Fibroblast of skin of scalp (primary cell): Measurements from ENCODE around the gene HS3ST3B1.

Source experiments
- DNase-seq: peaks from one replicate; pipeline ENCODE4 v3.0.0-alpha.2; 2013

HS3ST3B1 gene

GRCh38 chr17:14303343-14304221 lies 2.7 kb downstream of the HS3ST3B1 start:
- DNase-seq, result no peak

DNA sequence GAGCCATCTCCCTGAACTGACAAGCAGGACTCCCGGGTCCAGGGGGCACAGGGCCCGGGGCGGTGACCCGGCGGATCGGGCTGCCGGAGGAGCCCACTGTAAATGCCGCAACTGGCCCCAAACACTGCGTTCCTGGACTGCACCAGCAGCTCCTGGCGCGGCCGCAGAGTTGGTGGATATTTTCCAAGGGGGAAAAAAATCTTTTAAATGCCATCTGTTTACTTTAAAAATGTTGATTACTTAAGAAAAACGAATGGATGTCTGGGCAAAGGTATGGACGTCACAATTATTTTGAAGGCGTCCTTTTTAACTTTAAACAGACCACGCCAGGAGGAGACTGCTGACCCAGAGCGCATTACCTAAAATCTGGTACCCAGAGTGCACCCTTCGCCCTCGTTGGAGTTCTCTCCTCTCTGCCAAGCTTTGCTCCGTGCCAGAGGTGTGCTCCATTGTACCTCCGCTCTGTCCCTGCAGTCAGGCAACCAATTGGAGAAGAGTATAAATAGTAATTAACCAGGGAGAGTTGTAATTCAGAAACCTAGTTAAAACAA lies 3.4 kb downstream of the HS3ST3B1 start:
- no peak for DNase-seq

- DNase-seq, result peak; percentile 44
These were observed 4.1 kb downstream of the HS3ST3B1 start for GRCh38 chr17:14304773-14305517.

- DNase-seq, result no peak
These were observed 5.1 kb downstream of the HS3ST3B1 start for GRCh38 chr17:14305785-14306496.

DNA sequence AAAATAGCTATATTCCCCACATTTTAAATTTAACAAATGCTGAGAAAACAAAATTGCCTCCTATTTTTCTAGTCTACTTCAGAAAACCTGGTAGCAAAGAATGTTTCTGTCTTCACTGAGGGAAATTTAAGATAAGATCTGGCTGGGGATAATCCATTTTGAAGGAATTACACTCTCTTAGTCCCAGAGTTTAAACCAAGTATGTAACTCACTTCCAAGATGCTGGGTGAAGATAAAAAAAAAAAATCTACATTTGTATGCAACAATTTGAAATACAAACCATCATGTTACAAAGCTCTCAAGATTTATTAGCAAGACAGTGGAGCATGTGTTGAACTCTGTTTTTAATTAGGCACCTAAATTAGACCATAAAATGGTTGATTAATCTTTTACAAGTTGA lies 5.7 kb downstream of the HS3ST3B1 start:
- DNase-seq, result no peak

- DNase-seq, result peak; percentile 91
These were observed 6.7 kb downstream of the HS3ST3B1 start for GRCh38 chr17:14307560-14308024.

GRCh38 chr17:14308636-14308964 lies 7.7 kb downstream of the HS3ST3B1 start:
- DNase-seq, result no peak

DNA sequence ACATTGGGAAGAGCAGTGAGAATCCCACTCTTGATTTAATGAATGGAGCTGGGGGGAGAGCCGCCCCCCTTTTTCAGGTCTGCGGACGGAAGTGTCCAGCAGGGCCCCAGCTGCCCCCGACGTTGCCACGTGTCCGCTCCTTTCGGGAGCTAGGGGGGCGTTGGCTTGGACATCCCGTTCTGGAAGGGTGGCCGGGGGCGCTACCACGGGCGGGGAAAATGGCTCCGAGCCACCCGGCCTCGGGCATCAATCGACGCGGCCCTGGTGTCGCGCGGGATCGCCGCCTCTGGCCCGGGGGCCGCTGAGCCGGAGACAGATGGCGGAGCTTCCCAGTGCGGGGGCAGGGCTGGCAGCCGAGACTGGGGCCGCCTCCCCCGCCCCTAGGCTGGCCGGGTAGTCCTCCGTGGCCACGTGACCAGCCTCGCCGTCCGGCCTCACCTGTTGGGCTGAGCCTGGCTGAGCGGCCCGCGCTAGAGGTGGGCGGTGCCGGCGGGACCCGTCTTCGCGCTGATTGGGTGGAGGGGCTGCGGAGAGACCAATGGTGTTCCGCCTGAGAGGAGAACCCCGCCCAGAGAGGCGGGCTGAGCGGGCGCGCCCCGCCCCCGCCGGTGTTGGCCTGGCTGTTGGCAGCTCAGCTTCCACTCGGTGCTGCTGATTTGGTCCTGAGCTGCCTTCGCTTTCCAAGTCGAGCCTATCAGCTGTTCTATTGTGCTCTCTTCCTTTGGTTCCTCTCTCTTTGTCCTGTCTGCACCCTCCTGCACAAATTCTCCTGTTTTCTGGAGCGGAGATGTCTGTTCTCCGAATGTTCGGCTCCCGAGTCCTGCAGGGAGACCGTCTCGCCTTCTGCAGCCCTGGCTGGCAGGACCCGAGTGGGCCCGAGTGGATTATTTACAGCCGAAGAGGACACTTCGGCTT lies 8.3 kb downstream of the HS3ST3B1 start:
- peak; percentile 94 for DNase-seq

GRCh38 chr17:14310101-14310500 lies 9.2 kb downstream of the HS3ST3B1 start:
- no peak for DNase-seq

- no peak for DNase-seq
These were observed 9.7 kb downstream of the HS3ST3B1 start for GRCh38 chr17:14310605-14311004.

DNA sequence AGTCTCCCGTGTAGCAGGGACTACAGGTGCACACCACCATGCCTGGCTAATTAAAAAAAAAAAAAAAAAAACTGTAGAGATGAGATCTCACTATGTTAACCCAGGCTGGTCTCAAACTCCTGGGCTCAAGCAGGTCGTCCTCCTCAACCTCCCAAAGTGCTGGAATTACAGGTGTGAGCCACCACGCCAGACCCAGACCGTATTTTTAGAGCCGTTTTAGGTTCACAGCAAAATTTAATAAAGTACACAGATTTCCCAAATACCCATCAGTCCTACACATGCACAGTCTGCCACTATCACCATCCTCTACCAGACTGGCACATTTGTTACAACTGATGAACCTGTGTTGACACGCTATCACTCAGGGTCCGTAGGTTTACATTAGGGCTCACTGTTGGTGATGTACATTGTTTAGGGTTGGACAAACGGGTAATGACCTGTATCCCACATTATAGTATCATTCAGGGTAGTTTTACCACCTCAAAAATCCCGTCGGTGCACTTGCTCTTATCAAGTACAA lies 10.4 kb downstream of the HS3ST3B1 start:
- DNase-seq, result no peak

DNA sequence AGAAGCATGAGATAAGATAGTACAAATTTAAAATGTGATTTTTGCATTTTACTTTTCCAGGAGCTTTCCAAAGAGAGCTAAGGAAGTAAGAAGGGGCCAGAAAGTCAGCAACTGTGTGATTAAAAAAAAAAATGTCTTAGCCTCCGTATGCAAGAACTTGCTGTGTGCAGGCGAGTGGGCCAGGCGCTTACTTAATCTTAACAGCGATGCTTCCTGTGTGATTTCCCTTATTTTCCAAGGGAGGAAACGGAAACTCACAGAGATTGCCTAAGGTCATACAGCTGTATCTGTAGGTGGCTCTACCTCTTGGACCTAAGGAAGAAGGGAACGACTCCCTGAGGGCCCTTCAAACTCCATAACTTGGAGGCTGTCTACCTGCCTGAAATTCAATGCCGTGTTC lies 11.1 kb downstream of the HS3ST3B1 start:
- no peak for DNase-seq

DNA sequence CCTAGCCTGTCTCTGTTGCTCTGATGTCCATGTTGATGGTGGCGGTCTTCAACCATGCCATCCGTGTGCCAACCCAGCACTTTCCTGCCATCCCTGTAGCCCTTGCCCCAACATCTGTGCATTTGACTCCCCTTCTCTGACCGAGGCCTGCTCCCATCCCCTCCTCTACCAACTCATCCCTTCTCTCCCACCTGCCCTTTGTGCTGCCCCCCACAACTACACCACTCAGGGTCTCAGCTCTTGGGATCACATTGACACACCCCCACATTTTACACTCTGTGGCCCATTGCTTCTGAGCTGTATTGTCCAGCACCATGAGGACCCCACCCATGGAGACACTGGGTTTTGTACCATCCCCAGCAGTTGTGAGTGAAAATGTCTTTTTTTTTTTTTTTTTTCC lies 11.6 kb downstream of the HS3ST3B1 start:
- no peak for DNase-seq

GRCh38 chr17:14316126-14316832 lies 15.4 kb downstream of the HS3ST3B1 start:
- no peak for DNase-seq

GRCh38 chr17:14317383-14317782 lies 16.5 kb downstream of the HS3ST3B1 start:
- DNase-seq, result no peak

GRCh38 chr17:14318109-14318917 lies 17.4 kb downstream of the HS3ST3B1 start:
- DNase-seq, result no peak

- DNase-seq, result no peak
These were observed 18.0 kb downstream of the HS3ST3B1 start for GRCh38 chr17:14318918-14319205.

DNA sequence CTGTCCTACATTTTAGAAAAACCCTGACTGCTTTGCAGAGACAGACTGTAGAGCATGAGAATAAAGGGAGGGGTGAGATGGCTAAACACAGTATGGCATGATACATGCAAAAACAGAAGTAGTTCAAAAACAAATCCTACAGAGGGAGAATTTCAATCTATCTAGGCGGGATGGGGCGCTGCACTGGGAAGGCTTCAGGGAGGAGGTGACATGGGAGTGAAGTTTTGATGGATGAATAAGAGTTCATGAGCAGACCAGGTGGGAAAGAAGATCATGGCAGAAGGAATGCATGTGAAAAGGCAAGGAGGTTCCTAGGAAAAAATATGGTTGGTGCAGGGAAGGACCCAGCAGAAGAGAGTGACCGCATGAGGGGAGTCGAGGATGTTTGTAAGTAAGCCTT lies 19.2 kb downstream of the HS3ST3B1 start:
- no peak for DNase-seq

DNA sequence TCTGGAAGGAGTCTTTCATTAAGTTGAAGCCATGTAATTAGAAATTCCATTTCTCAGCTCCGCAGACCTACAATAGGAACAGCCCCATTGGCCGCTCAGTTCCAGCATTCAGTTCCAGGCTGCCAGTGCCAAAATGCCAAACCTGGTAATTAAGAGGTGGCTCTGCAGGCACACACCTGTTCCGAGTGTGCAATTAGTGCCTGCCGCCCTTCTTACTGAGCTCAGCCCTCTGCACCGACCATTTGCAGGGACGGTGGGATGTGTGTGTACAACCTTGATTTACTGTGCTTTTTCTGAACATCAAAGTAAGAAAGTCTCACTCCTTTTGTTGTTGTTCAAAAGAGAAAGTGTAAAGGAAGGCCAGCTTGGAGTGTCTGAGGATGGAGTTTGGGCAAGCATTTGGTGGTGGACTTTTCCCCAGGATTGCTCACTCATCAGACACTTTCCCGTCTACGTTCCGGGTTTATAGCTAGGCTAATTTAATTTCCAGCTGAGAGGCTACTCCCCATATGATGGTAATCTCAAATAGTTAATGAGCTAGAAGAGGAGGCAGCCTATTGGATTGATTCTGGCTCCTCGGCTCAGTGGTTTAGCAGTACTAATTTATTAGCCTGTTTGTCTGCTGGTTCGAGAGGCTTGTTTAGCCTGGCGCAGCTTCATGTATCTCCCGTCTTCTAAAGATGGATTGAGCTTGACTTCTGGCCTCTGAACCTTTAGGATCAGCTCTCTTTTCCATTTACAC lies 20.0 kb downstream of the HS3ST3B1 start:
- no peak for DNase-seq
